HG02870 (cell line): ENCODE results near the gene LRP1B.

Source experiments
- ATAC-seq: cut with Tn5 transposase; IDR thresholded peaks from one replicate; pipeline ENCODE4 v1.9.1; 2021; ENCODE audit warnings: mild to moderate bottlenecking, moderate library complexity; ENCODE audit not compliant: unreplicated experiment

LRP1B gene

GRCh38 chr2:141380008-141380979 lies 750.5 kb downstream of the LRP1B start:
- no peak for ATAC-seq

- ATAC-seq, result no peak
These were observed 766.0 kb downstream of the LRP1B start for GRCh38 chr2:141364821-141365220.

- no peak for ATAC-seq
These were observed 768.5 kb downstream of the LRP1B start for GRCh38 chr2:141362311-141362710.

DNA sequence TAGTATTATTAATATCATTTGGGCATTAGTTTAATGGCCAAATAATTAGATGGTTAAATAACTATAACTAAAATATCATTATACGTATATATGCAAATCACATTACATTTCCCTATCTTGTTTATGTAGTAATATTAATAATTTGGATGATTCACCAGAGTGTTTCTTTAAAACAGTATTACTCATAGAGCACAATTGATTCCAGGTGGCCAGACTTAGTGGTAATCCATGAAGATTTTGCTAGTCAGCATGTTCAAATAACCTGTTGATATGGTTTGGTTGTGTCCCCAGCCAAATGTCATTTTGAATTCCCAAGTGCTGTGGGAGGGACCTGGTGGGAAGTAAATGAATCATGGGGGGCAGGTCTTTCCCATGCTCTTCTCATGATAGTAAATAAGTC lies 782.3 kb downstream of the LRP1B start:
- no peak for ATAC-seq

DNA sequence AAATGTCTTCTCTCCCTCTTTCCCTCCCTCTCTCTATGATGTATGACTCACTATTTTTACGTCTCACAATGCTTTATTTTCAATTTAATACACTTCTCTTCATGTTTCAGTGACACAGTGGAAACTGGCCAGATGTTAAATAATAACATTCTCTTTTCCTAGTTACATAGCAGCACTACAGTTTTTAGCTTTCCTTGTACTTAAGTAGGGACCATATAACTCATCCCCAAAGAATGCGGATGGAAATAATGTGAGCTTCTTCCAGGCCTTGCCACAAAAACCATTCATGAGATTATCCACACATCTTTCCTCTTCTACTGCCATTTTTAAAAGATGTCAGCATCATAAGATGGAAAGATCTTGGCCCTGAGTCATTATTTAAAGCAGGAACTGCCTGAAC lies 789.4 kb downstream of the LRP1B start:
- ATAC-seq, result no peak

DNA sequence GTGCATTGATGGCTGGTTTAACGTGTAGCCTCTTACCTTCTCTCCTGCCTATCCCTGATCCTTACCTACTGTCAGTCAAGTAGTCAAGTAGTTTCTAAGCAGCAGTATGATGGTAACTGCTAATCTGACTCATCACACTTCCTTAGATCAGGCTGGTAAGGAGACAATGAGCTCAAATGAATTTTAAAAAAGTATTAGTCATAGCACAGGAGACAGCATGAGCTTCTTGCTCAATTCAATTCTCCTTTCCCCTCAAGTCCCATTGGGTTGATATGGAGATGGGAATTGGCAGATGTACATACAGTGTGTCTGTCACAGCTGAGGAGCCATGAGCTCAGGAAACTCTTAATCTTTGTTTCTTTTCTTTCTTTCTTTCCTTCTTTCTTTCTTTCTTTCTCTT lies 799.7 kb downstream of the LRP1B start:
- ATAC-seq, result no peak

- ATAC-seq, result no peak
These were observed 800.9 kb downstream of the LRP1B start for GRCh38 chr2:141329964-141330363.

DNA sequence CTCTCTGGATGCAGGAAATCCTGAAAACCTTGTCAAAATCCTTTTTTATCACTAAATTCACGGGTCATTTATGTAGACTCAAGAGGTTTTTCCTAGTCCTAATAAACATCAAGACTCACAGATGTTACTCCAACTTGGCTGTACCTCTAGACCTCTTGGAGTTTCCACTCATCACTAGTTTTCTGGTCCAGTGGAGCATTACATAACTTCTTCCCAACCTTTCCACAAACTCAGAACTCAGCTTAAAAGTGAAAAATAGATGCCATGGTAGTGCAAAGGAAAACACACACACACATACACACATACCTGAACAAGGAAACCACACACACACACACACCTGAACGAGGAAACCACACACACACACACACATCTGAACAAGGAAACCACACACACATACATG lies 807.2 kb downstream of the LRP1B start:
- no peak for ATAC-seq

DNA sequence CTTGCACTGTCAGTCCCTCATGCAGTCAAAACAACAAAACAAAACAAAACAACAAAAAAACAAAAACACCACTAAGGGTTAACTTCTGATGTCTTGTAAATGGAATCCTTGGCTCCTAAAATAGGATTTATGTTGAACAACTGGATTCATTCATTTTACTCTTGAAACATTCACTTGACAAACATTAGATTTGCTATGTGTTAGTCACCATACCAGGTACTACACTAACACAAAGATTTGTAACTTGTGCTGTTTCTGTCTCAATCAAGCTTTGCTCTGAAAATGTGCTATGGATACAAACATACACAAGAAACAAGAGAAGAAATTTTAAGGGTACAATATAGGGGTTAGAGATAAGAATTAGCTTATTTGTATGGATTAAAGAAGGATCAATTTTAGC lies 812.8 kb downstream of the LRP1B start:
- no peak for ATAC-seq

DNA sequence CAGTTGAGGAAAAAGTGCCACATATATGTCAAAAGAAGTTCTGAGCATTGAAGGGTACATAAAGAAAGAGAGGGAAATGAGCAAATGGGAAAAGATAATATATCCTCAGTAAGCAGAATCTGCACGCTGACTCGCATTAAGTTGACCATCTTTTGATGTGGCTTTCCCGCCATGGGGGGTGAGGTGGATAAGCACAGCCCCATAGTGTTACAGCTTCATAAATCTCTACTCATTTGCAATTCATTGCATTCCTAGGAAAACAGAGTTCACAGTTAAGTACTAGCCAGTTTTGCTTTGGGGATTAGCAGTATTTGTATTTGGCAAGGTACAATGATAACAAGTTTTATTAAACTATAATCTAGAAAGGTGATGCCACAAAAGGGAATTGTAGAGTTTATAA lies 814.2 kb downstream of the LRP1B start:
- no peak for ATAC-seq

- no peak for ATAC-seq
These were observed 814.7 kb downstream of the LRP1B start for GRCh38 chr2:141316103-141316502.

GRCh38 chr2:141313972-141314371 lies 816.8 kb downstream of the LRP1B start:
- ATAC-seq, result no peak

DNA sequence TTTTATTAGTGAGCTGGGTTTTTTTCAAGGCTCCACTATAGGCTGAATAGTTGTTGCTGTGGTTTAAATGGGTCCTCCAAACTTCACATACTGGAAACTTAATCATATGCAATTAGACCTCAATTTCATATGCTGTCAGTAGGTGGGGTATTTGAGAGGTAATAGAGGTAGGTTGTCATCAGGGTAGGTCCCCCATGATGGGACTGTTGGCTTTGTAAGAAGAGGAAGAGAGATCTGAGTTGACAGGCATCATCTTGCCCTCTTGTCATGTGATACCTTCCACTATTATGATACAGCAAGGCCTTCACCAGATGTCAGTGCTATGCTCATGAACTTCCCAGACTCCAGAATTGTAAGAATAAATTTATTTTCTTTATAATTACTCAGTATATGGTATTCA lies 819.4 kb downstream of the LRP1B start:
- no peak for ATAC-seq

DNA sequence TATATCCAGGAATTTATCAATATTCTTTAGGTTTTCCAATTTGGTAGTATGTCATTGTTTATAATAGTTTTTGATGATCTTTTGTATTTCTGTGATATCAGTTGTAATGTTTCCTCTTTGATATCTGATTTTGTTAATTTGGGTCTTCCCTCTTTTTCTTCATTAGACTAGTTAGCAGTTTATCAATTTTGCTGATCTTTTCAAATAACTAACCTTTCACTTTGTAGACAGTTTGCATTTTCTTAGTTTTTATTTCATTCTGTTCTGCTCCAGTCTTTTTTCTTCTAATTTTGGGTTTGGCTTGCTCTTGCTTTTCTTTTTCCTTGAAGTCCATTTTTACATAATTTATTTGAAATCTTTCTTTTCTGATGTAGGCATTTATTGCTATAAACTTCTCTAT lies 824.4 kb downstream of the LRP1B start:
- no peak for ATAC-seq

DNA sequence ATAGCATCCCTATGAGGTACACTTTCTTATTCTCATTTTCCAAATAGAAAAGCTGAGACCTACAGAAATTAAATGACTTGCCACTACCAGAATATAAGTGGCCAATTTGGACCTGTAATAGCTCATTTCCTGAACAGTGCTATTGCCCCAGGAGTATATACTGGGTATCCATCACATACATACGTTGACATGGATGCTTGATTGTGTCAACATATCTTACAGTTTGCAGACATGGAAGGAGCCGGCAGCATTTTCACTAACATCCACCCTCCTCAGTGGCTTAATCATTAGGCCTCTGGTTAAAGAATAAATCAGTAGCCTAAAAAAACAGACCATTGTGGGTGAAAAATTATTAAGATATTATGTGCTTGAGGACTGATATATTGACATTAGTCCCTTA lies 829.3 kb downstream of the LRP1B start:
- no peak for ATAC-seq

- ATAC-seq, result no peak
These were observed 850.8 kb downstream of the LRP1B start for GRCh38 chr2:141280037-141280436.

DNA sequence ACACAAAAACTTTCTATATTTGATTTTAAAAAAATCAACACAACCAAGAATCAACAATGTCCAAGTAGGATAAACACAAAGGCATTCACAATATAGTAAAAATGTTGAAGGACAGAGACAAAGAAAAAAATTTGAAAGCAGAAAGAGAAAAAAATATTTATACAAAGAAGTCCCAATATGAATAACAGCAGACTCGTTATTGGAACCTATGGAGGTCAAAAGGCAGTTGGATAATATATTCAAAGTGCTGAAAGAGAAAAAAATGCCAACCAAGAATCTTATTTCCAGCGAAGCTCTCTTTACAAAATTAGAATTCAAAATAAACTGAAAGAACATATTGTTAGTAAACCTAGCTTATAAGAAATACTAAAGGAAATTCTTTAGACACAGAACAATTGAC lies 859.5 kb downstream of the LRP1B start:
- ATAC-seq, result no peak

GRCh38 chr2:141264848-141265247 lies 866.0 kb downstream of the LRP1B start:
- no peak for ATAC-seq

DNA sequence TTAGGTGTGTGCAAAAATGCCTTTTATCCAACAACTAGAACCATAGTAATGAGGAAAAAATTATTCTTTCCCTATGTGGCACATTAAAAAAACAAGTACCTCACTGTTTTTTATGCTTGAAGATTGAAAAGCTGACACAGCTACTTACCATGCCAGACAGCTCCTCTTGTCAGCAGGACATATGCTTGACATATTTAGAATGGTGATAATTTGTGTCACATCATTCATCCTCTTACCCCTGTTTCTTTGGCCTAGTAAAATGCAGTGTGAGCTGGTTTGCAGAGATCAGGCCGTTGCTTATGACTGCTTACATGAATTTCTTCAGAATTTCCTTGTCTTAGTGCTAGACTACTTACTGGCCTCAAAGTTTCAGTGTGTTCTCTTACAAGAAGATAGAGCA lies 869.9 kb downstream of the LRP1B start:
- no peak for ATAC-seq

DNA sequence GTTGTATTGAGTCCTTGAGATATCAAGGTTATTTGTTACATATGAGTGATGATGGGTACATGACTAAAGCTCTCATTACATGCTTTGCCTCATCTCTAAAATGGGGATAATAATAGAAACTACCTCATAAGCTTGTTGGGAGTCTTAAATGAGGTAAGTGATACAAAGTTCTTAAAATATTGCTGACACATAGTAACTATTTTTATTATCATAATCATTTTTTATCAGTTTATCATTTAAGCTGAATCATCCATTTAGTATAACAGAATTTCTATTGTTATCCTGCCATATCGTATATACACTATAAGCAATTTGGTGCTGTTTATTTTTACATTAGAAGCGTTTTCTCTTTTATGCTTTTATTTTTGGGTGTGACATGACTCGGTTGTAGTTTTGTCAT lies 871.1 kb downstream of the LRP1B start:
- ATAC-seq, result no peak

GRCh38 chr2:141242008-141242407 lies 888.8 kb downstream of the LRP1B start:
- ATAC-seq, result no peak

DNA sequence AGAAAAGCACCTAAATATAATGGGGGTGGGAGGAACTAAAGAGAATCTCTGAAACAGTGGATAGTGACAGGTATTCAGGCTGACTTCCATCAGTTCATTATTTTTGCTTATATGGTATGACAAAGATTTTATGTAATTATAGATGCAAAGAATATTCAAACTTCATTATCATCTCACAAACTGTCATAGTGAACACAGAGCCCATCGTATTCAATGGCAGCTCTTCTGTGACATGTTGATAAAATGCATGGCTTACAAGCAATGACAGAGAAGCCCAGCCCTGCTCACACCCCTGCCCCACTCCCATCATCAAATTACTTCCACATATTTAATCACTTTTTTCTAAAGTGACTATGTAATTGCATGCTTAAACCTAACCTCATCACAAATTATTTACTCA lies 904.3 kb downstream of the LRP1B start:
- ATAC-seq, result no peak

DNA sequence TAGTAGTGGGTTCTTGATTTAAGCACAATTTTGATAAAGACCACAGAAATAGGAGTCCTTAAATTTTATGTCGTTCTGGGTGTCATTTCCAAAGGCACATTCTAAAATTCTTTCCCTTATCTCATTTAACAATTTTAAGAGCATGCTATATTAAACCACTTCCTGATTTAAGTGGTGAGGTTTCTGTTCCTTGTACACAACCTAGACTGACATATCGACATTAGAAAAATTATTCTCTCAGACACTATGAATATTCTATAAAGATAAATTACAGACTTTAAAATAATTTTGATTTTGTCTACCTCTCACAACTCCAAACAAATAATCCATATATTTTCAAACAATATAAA lies 923.8 kb downstream of the LRP1B start:
- ATAC-seq, result no peak
